Activated T-helper 9 cell treated with anti-CD3 and anti-CD28 coated beads, Interleukin-2, amount 50 U/mL, for 16 hours (primary cell): Measurements from ENCODE around the gene SAP30L.

Experiments used
- DNase-seq: peaks from one replicate; pipeline ENCODE4 v3.0.0-alpha.2; 2020; ENCODE audit warnings: low read depth

Gene SAP30L

GRCh38 chr5:154419236-154419635 is 26.6 kb upstream of the SAP30L start:
- no peak for DNase-seq

- DNase-seq = no peak
Measured at GRCh38 chr5:154421868-154422267, 23.9 kb upstream of the SAP30L start.

GRCh38 chr5:154422298-154422697 is 23.5 kb upstream of the SAP30L start:
- no peak for DNase-seq

- DNase-seq = no peak
Measured at GRCh38 chr5:154428208-154428607, 17.6 kb upstream of the SAP30L start.

GRCh38 chr5:154429341-154429740 is 16.5 kb upstream of the SAP30L start:
- DNase-seq = no peak

GRCh38 chr5:154430466-154430865 is 15.3 kb upstream of the SAP30L start:
- DNase-seq = no peak

GRCh38 chr5:154430961-154431630 is 14.7 kb upstream of the SAP30L start:
- DNase-seq = no peak

- DNase-seq = no peak
Measured at GRCh38 chr5:154435226-154435625, 10.6 kb upstream of the SAP30L start.

- no peak for DNase-seq
Measured at GRCh38 chr5:154437281-154437965, 8.4 kb upstream of the SAP30L start.

GRCh38 chr5:154440540-154440939 is 5.3 kb upstream of the SAP30L start:
- DNase-seq = no peak

GRCh38 chr5:154442801-154443200 is 3.0 kb upstream of the SAP30L start:
- DNase-seq = no peak

- no peak for DNase-seq
Measured at GRCh38 chr5:154444556-154445421, 1.0 kb upstream of the SAP30L start.

GRCh38 chr5:154446195-154447088 is 645 bp downstream of the SAP30L start:
- DNase-seq = peak; percentile 24

- no peak for DNase-seq
Measured at GRCh38 chr5:154447089-154447725, 1.4 kb downstream of the SAP30L start.

GRCh38 chr5:154449786-154450185 is 4.0 kb downstream of the SAP30L start:
- DNase-seq = no peak

- DNase-seq = no peak
Measured at GRCh38 chr5:154451957-154452356, 6.2 kb downstream of the SAP30L start.

GRCh38 chr5:154455585-154455984 is 9.8 kb downstream of the SAP30L start:
- no peak for DNase-seq

GRCh38 chr5:154456540-154456939 is 10.7 kb downstream of the SAP30L start:
- DNase-seq = no peak

GRCh38 chr5:154459015-154459414 is 13.2 kb downstream of the SAP30L start:
- no peak for DNase-seq

GRCh38 chr5:154460172-154460571 is 14.4 kb downstream of the SAP30L start:
- DNase-seq = no peak

- no peak for DNase-seq
Measured at GRCh38 chr5:154461531-154461930, 15.7 kb downstream of the SAP30L start.
